Suprapubic skin (tissue), 4 donors: ENCODE results near the gene SMAD7. TPM values are rescaled to one million over a fixed set of nuclear protein-coding genes. Genes with fewer than 3 reads are reported as not detected.
A peak's percentile ranks its signal among the peaks of the same experiment; 100 is the strongest.

Source experiments
- DNase-seq, 2 donors: peaks; one replicate each; pipeline ENCODE4 v3.0.0-alpha.2; 2019; ENCODE audit warnings: low spot score in 2 of 2
- H3K27ac ChIP-seq: fragments of 200-600 bp; sonication (generic); one replicate; pipeline ENCODE4 v1.5.1; 2019
- H3K27me3 ChIP-seq: fragments of 200-600 bp; sonication (generic); one replicate; pipeline ENCODE4 v1.5.1; 2019
- H3K36me3 ChIP-seq: fragments of 200-600 bp; sonication (generic); one replicate; pipeline ENCODE4 v1.5.1; 2019
- H3K4me1 ChIP-seq: fragments of 200-600 bp; sonication (generic); one replicate; pipeline ENCODE4 v1.5.1; 2019
- H3K4me3 ChIP-seq: fragments of 200-600 bp; sonication (generic); one replicate; pipeline ENCODE4 v1.5.1; 2019; ENCODE audit warnings: mild to moderate bottlenecking
- H3K9me3 ChIP-seq: fragments of 200-600 bp; sonication (generic); one replicate; pipeline ENCODE4 v1.5.1; 2019
- CTCF ChIP-seq, 2 donors: fragments of 200-600 bp in 1 of 2; fragments of 450-650 bp in 1 of 2; sonication (generic) in 1 of 2; IDR thresholded peaks; one replicate each; pipeline ENCODE4 v1.5.1; 2016 to 2019; ENCODE audit warnings: antibody characterized with exemption in 2 of 2, mild to moderate bottlenecking in 1 of 2, moderate library complexity in 1 of 2
- EP300 ChIP-seq: sonication (generic); formaldehyde crosslinking; IDR thresholded peaks from one replicate; pipeline ENCODE4 v1.6.1; 2017; ENCODE audit warnings: antibody characterized with exemption
- POLR2A ChIP-seq, 2 donors: fragments of 450-650 bp; IDR thresholded peaks; one replicate each; pipeline ENCODE4 v1.6.1; 2017; ENCODE audit warnings: antibody characterized with exemption in 2 of 2, mild to moderate bottlenecking in 2 of 2, moderate library complexity in 2 of 2
- POLR2AphosphoS5 ChIP-seq, 3 donors: sonication (generic); formaldehyde crosslinking; IDR thresholded peaks; one replicate each; pipeline ENCODE4 v1.6.1; 2017; ENCODE audit warnings: antibody characterized with exemption in 3 of 3
- WGBS: methylation state at CpG from one replicate; pipeline ENCODE4 v1.1.5; 2018; 5-methylcytosine and 5-hydroxymethylcytosine counted together
- total RNA-seq, 4 donors: library from RNA; depleted of rRNA; stranded (reverse); fragments of >200 nt; gene quantifications; one replicate each; pipeline ENCODE4 v1.1.0, GENCODE V29; 2016

SMAD7 gene
- total RNA-seq, 4 donors from 2014 or later: 19.7 to 41.6 (median 27.8) TPM

GRCh38 chr18:48962252-48962993 lies 11.7 kb upstream of the SMAD7 start:
- peak overlapping the region; percentile 40 for H3K27ac ChIP-seq
- H3K36me3 ChIP-seq: no peaks in the 10 kb centered on the region
- H3K27me3 ChIP-seq: no peaks in the 10 kb centered on the region
- H3K9me3 ChIP-seq: no peaks in the 10 kb centered on the region
- H3K4me1 ChIP-seq: peaks cover 13% of the 10 kb centered on the region
- TF ChIP-seq EP300: no peak
- no peak for TF ChIP-seq POLR2AphosphoS5 (IDR thresholded peaks at IDR 0.05)
- no peak for TF ChIP-seq POLR2A (IDR thresholded peaks at IDR 0.05)
- TF ChIP-seq CTCF (IDR thresholded peaks at IDR 0.05): no peak
- 87% methylated on average over 13 of the region's 13 CpGs for WGBS
- H3K4me3 ChIP-seq: no peak overlapping the region
- DNase-seq: no peak

GRCh38 chr18:48961547-48961946 lies 10.8 kb upstream of the SMAD7 start:
- no peak for DNase-seq
- Histone ChIP-seq H3K9me3 (no peaks in the 10 kb centered on the region), H3K27ac (no peak overlapping the region), H3K4me3 (no peak overlapping the region), H3K36me3 (no peaks in the 10 kb centered on the region), H3K27me3 (no peaks in the 10 kb centered on the region), H3K4me1 (peaks cover 22% of the 10 kb centered on the region)
- TF ChIP-seq EP300 (no peak), CTCF (IDR thresholded peaks at IDR 0.05) (no peak), POLR2AphosphoS5 (IDR thresholded peaks at IDR 0.05) (no peak), POLR2A (IDR thresholded peaks at IDR 0.05) (no peak)
- 78% methylated on average over 12 of the region's 12 CpGs for WGBS

- 91% methylated on average over 17 of the region's 17 CpGs for WGBS
- no peak overlapping the region for H3K4me3 ChIP-seq
- H3K9me3 ChIP-seq: no peaks in the 10 kb centered on the region
- H3K36me3 ChIP-seq: no peaks in the 10 kb centered on the region
- H3K4me1 ChIP-seq: peaks cover 35% of the 10 kb centered on the region
- no peak overlapping the region for H3K27ac ChIP-seq
- TF ChIP-seq EP300 (no peak), POLR2A (IDR thresholded peaks at IDR 0.05) (no peak), CTCF (IDR thresholded peaks at IDR 0.05) (no peak), POLR2AphosphoS5 (IDR thresholded peaks at IDR 0.05) (no peak)
- no peaks in the 10 kb centered on the region for H3K27me3 ChIP-seq
- DNase-seq: no peak
Observed at GRCh38 chr18:48959921-48960920, 9.5 kb upstream of the SMAD7 start.

GRCh38 chr18:48959551-48959920 lies 8.8 kb upstream of the SMAD7 start:
- DNase-seq: no peak
- Histone ChIP-seq H3K36me3 (no peaks in the 10 kb centered on the region), H3K27ac (no peak overlapping the region), H3K9me3 (no peaks in the 10 kb centered on the region), H3K4me3 (no peak overlapping the region), H3K4me1 (peaks cover 42% of the 10 kb centered on the region), H3K27me3 (no peaks in the 10 kb centered on the region)
- TF ChIP-seq POLR2AphosphoS5 (IDR thresholded peaks at IDR 0.05) (no peak), POLR2A (IDR thresholded peaks at IDR 0.05) (no peak), CTCF (IDR thresholded peaks at IDR 0.05) (no peak), EP300 (no peak)
- 82% methylated on average over 7 of the region's 7 CpGs for WGBS

- no peak for TF ChIP-seq CTCF (IDR thresholded peaks at IDR 0.05)
- TF ChIP-seq POLR2A (IDR thresholded peaks at IDR 0.05): no peak
- TF ChIP-seq POLR2AphosphoS5 (IDR thresholded peaks at IDR 0.05): no peak
- TF ChIP-seq EP300: no peak
- H3K9me3 ChIP-seq: no peaks in the 10 kb centered on the region
- DNase-seq: no peak
- no peak overlapping the region for H3K27ac ChIP-seq
- peaks cover 45% of the 10 kb centered on the region for H3K4me1 ChIP-seq
- 92% methylated on average over 6 of the region's 6 CpGs for WGBS
- no peak overlapping the region for H3K4me3 ChIP-seq
- no peaks in the 10 kb centered on the region for H3K27me3 ChIP-seq
- no peaks in the 10 kb centered on the region for H3K36me3 ChIP-seq
Observed at GRCh38 chr18:48958951-48959350, 8.2 kb upstream of the SMAD7 start.
